WTC11 (cell line): Measurements from ENCODE around the gene OCA2. TPM values are rescaled to one million over a fixed set of nuclear protein-coding genes. Genes with fewer than 3 reads are reported as not detected.

Experiments used
- ATAC-seq: fragments of 200-7000 bp; cut with Tn5 transposase; 2 replicates; pipeline ENCODE4 v1.10.0; 2021; ENCODE audit warnings: mild to moderate bottlenecking, moderate library complexity
- CTCF ChIA-PET: fragments of 300-600 bp; sonication (Branson Sonifier 250); formaldehyde crosslinking; loops from one replicate; lab custom pipeline; 2021; ENCODE audit warnings: antibody characterized with exemption; lab: Charles Lee
- POLR2A ChIA-PET: fragments of 350-600 bp; sonication (Branson Sonifier 250); formaldehyde crosslinking; loops from one replicate; lab custom pipeline; 2021; ENCODE audit warnings: antibody characterized with exemption; lab: Charles Lee
- DNase-seq: peaks from one replicate; pipeline ENCODE4 v3.0.0; 2021; ENCODE audit warnings: low spot score
- H3K27ac Mint-ChIP-seq: 2 replicates; pipeline ENCODE4 v1.8.0; 2021; ENCODE audit warnings: mixed read lengths
- H3K27me3 Mint-ChIP-seq: 2 replicates; pipeline ENCODE4 v1.8.0; 2021; ENCODE audit warnings: low read depth, mild to moderate bottlenecking, moderate library complexity, mixed read lengths
- H3K36me3 Mint-ChIP-seq: 2 replicates; pipeline ENCODE4 v1.8.0; 2021; ENCODE audit warnings: mixed read lengths
- H3K4me1 Mint-ChIP-seq: 2 replicates; pipeline ENCODE4 v1.8.0; 2022; ENCODE audit warnings: mixed read lengths
- H3K4me3 Mint-ChIP-seq: 2 replicates; pipeline ENCODE4 v1.8.0; 2021; ENCODE audit warnings: mild to moderate bottlenecking, moderate library complexity, mixed read lengths
- H3K9me3 Mint-ChIP-seq: 2 replicates; pipeline ENCODE4 v1.8.0; 2021; ENCODE audit warnings: mixed read lengths
- FOXK1 ChIP-seq: sonication (generic); formaldehyde crosslinking; IDR thresholded peaks from 2 replicates; pipeline ENCODE4 v1.8.0; 2022; ENCODE audit warnings: mild to moderate bottlenecking, moderate library complexity, missing genetic modification reagents
- GRHL2 ChIP-seq: fragments of 250-450 bp; sonication (Bioruptor Pico); IDR thresholded peaks from 2 replicates; pipeline ENCODE4 v1.8.0; 2022; ENCODE audit warnings: mild to moderate bottlenecking, moderate library complexity; ENCODE audit not compliant: insufficient replicate concordance, severe bottlenecking
- IRF2 ChIP-seq: sonication (generic); formaldehyde crosslinking; IDR thresholded peaks from 2 replicates; pipeline ENCODE4 v1.8.0; 2022; ENCODE audit warnings: low read depth, missing genetic modification reagents, borderline replicate concordance
- MYBL2 ChIP-seq: sonication (generic); formaldehyde crosslinking; IDR thresholded peaks from 2 replicates; pipeline ENCODE4 v1.8.1; 2023; ENCODE audit warnings: mild to moderate bottlenecking, moderate library complexity, missing genetic modification reagents
- NR2C2 ChIP-seq: sonication (generic); formaldehyde crosslinking; IDR thresholded peaks from 2 replicates; pipeline ENCODE4 v1.8.0; 2022; ENCODE audit warnings: mild to moderate bottlenecking, missing genetic modification reagents
- PREB ChIP-seq: sonication (generic); formaldehyde crosslinking; IDR thresholded peaks from 2 replicates; pipeline ENCODE4 v1.8.1; 2022; ENCODE audit warnings: mild to moderate bottlenecking, missing genetic modification reagents, moderate library complexity, borderline replicate concordance
- STAT6 ChIP-seq: sonication (generic); formaldehyde crosslinking; conservative IDR thresholded peaks from 2 replicates; pipeline ENCODE4 v1.8.1; 2023; ENCODE audit warnings: mild to moderate bottlenecking, low read depth, missing genetic modification reagents, moderate library complexity
- TEAD4 ChIP-seq: sonication (generic); formaldehyde crosslinking; IDR thresholded peaks from 2 replicates; pipeline ENCODE4 v1.8.0; 2022; ENCODE audit warnings: mild to moderate bottlenecking, missing genetic modification reagents
- ZBTB21 ChIP-seq: sonication (generic); formaldehyde crosslinking; IDR thresholded peaks from 2 replicates; pipeline ENCODE4 v1.8.1; 2023; ENCODE audit warnings: mild to moderate bottlenecking, missing genetic modification reagents, borderline replicate concordance
- ZNF121 ChIP-seq: sonication (generic); formaldehyde crosslinking; IDR thresholded peaks from 2 replicates; pipeline ENCODE4 v1.8.0; 2023; ENCODE audit warnings: missing genetic modification reagents
- ZNF232 ChIP-seq: sonication (generic); formaldehyde crosslinking; IDR thresholded peaks from 2 replicates; pipeline ENCODE4 v1.8.0; 2022; ENCODE audit warnings: mild to moderate bottlenecking, missing genetic modification reagents
- ZNF423 ChIP-seq: fragments of 250-450 bp; sonication (Bioruptor Pico); IDR thresholded peaks from 2 replicates; pipeline ENCODE4 v2.1.2; 2022; ENCODE audit warnings: mild to moderate bottlenecking, moderate library complexity
- ZNF512 ChIP-seq: sonication (generic); formaldehyde crosslinking; IDR thresholded peaks from 2 replicates; pipeline ENCODE4 v1.8.1; 2022; ENCODE audit warnings: missing genetic modification reagents, borderline replicate concordance
- total RNA-seq: library from RNA; stranded (reverse); gene quantifications from 3 replicates; pipeline ENCODE4 v1.2.3, GENCODE V29; 2021
- TF ChIP-seq, protein P1 (sequence below): fragments of 250-450 bp; sonication (Bioruptor Pico); IDR thresholded peaks from 2 replicates; pipeline ENCODE4 v1.9.0; 2021; ENCODE audit warnings: mild to moderate bottlenecking
- TF ChIP-seq, protein P2 (sequence below): sonication (generic); formaldehyde crosslinking; IDR thresholded peaks from 2 replicates; pipeline ENCODE4 v1.8.0; 2023; ENCODE audit warnings: mild to moderate bottlenecking, missing genetic modification reagents
- TF ChIP-seq, protein P3 (sequence below): sonication (generic); formaldehyde crosslinking; IDR thresholded peaks from 2 replicates; pipeline ENCODE4 v1.8.1; 2023; ENCODE audit warnings: mild to moderate bottlenecking, missing genetic modification reagents

Gene OCA2
- total RNA-seq, 1 experiment from 2014 or later = 0.39 TPM

DNA sequence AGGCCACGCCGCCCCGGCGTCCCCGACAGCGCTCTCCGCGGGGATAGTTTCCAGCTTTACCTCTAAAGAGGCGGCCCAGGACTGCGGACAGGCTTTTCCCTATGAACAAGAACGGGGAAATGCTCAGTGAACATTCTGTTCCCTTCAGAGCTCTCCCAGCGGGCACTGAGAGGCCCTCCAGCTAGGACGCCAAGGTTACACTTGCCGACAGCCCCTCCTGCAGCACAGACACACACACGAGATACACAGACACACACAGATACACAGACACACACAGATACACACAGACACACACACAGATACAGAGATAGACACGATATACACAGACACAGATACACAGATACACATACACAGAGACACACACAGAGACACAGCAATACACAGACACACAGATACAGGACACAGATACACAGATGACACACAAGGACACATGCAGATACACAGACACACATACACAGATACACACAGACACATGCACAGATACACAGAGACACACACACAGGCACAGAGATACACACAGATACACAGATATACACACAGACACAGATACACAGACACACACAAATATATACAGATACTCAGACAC lies 533 bp upstream of the OCA2 start:
- Mint-ChIP-seq H3K27ac (no peak overlapping the region), H3K9me3 (no peaks in the 10 kb centered on the region), H3K36me3 (peaks cover 2% of the 10 kb centered on the region; the same call in 1 of the 2 replicates), H3K4me3 (peak overlapping the region; percentile 49), H3K4me1 (peaks cover 28% of the 10 kb centered on the region), H3K27me3 (peaks cover 91% of the 10 kb centered on the region)
- POLR2A ChIA-PET = no interaction called here
- ATAC-seq (no peak), DNase-seq (no peak)
- CTCF ChIA-PET = interaction anchor here (0.6 to 1.9 kb wide), 12 partner anchors 8 to 1870 kb away, joined by 3 to 13 read pairs (median 4); no protein-coding TSS in a partner anchor
- TF ChIP-seq, protein P1, sequence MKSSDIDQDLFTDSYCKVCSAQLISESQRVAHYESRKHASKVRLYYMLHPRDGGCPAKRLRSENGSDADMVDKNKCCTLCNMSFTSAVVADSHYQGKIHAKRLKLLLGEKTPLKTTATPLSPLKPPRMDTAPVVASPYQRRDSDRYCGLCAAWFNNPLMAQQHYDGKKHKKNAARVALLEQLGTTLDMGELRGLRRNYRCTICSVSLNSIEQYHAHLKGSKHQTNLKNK (CRISPR knock-in tag) = no peak
- TF ChIP-seq TEAD4 (CRISPR knock-in tag) (no peak), STAT6 (CRISPR knock-in tag) (no peak), PREB (CRISPR knock-in tag) (no peak), ZNF512 (CRISPR knock-in tag) (no peak), NR2C2 (CRISPR knock-in tag) (no peak)
- TF ChIP-seq, protein P2, sequence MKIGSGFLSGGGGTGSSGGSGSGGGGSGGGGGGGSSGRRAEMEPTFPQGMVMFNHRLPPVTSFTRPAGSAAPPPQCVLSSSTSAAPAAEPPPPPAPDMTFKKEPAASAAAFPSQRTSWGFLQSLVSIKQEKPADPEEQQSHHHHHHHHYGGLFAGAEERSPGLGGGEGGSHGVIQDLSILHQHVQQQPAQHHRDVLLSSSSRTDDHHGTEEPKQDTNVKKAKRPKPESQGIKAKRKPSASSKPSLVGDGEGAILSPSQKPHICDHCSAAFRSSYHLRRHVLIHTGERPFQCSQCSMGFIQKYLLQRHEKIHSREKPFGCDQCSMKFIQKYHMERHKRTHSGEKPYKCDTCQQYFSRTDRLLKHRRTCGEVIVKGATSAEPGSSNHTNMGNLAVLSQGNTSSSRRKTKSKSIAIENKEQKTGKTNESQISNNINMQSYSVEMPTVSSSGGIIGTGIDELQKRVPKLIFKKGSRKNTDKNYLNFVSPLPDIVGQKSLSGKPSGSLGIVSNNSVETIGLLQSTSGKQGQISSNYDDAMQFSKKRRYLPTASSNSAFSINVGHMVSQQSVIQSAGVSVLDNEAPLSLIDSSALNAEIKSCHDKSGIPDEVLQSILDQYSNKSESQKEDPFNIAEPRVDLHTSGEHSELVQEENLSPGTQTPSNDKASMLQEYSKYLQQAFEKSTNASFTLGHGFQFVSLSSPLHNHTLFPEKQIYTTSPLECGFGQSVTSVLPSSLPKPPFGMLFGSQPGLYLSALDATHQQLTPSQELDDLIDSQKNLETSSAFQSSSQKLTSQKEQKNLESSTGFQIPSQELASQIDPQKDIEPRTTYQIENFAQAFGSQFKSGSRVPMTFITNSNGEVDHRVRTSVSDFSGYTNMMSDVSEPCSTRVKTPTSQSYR (CRISPR knock-in tag) = no peak

GRCh38 chr15:28098360-28098765 lies 752 bp downstream of the OCA2 start:
- POLR2A ChIA-PET = no interaction called here
- Mint-ChIP-seq H3K27ac (no peak overlapping the region), H3K36me3 (peaks cover 2% of the 10 kb centered on the region; the same call in 1 of the 2 replicates), H3K4me1 (peaks cover 28% of the 10 kb centered on the region), H3K4me3 (peak overlapping the region; percentile 73), H3K27me3 (peaks cover 91% of the 10 kb centered on the region), H3K9me3 (no peaks in the 10 kb centered on the region)
- CTCF ChIA-PET = interaction anchor here (1.3 to 1.9 kb wide), 5 partner anchors 9 to 418 kb away, joined by 4 to 13 read pairs (median 10); no protein-coding TSS in a partner anchor
- no peak for ATAC-seq
- DNase-seq = no peak
- TF ChIP-seq TEAD4 (CRISPR knock-in tag) (no peak), IRF2 (CRISPR knock-in tag) (no peak), ZNF232 (no peak), GRHL2 (CRISPR knock-in tag) (no peak), MYBL2 (CRISPR knock-in tag) (no peak), ZBTB21 (CRISPR knock-in tag) (no peak), ZNF121 (no peak), FOXK1 (CRISPR knock-in tag) (no peak), ZNF423 (CRISPR knock-in tag) (no peak), PREB (CRISPR knock-in tag) (no peak)
- TF ChIP-seq, protein P3, sequence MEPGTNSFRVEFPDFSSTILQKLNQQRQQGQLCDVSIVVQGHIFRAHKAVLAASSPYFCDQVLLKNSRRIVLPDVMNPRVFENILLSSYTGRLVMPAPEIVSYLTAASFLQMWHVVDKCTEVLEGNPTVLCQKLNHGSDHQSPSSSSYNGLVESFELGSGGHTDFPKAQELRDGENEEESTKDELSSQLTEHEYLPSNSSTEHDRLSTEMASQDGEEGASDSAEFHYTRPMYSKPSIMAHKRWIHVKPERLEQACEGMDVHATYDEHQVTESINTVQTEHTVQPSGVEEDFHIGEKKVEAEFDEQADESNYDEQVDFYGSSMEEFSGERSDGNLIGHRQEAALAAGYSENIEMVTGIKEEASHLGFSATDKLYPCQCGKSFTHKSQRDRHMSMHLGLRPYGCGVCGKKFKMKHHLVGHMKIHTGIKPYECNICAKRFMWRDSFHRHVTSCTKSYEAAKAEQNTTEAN (CRISPR knock-in tag) = no peak
- TF ChIP-seq, protein P2 (CRISPR knock-in tag) = no peak
- TF ChIP-seq, protein P1 (CRISPR knock-in tag) = no peak
